Subcutaneous adipose tissue (tissue), 4 donors: ENCODE measurements around the gene TNNT1. TPM values are rescaled to one million over a fixed set of nuclear protein-coding genes. Genes with fewer than 3 reads are reported as not detected.

ENCODE experiments used
- CTCF ChIP-seq: fragments of 450-650 bp; IDR thresholded peaks from one replicate; pipeline ENCODE4 v1.5.1; 2016; ENCODE audit warnings: low read depth, mild to moderate bottlenecking, control low read depth, antibody characterized with exemption, moderate library complexity
- total RNA-seq, 4 donors: library from RNA; depleted of rRNA; stranded (reverse); fragments of >200 nt; gene quantifications; one replicate each; pipeline ENCODE4 v1.1.0, GENCODE V29; 2016

The TNNT1 gene
- total RNA-seq, 4 donors from 2014 or later, result 17.5 TPM; not detected in 3

- no peak for TF ChIP-seq CTCF
These were observed 57.1 kb downstream of the TNNT1 start for GRCh38 chr19:55091955-55092354.

DNA sequence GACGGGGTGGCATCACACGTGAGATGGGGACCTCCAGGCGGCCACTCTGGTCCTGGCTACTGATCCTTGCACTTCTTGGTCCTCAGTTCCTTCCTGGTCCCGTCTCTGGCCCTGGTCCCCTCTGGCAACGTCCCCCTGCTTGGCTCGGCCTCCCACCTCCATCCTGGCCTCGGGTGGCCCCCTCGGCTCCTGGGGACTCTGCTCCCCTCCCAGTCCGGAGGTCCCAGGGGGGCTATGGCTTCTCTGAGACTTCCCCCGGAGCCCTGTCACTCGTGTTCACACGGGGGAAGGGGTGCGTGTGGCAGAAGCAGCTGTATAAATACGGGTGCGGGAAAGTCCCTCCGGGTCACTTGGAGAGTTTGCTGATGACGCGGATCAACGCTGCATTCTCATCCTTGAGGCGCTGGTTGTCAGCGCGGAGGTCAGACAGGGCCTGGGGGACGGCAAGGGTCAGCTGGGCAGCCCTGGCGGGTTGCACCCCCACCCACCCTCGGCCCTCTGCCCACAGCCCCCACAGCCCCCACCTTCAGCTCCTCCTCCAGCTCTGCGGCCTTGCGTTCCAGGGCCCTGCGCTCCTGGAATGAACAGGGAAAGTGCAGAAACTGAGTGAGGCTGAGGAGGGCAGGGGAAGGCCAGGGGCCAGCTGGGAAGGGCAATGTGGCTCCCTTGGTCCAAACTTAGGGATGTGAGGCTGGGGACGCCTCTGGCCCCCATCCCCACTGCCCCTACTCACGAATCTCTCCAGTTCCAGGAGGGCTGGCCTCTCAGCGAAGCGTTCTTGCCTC lies 57.7 kb downstream of the TNNT1 start:
- TF ChIP-seq CTCF, result no peak

GRCh38 chr19:55090564-55090963 lies 58.4 kb downstream of the TNNT1 start:
- no peak for TF ChIP-seq CTCF

DNA sequence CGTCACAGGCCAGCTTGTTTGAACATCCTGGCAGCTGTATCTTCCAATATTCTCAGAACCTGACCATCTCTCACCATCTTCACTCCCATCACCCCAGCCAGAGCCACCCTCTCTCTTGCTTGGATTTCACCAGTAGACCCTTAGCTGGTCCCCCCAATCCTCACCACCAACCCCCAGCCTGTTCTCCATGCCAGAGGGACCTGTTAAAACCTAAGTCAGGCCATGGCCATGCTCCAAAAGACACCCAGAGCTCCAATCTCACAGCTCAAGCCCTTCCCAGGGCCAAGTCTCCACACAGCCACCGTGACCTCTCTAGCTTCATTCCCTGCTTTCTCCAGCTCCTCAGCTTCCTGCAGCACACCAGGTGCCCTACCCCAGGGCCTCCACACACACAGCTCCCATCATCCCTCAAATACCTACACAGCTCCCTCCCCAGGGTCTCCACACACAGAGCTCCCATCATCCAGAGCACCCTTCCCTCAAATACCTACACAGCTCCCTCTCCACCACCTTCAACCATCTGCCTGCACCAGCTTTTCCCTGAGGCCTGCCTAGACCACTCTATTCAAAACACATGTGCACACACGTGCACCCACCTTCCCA lies 59.6 kb downstream of the TNNT1 start:
- no peak for TF ChIP-seq CTCF

- TF ChIP-seq CTCF, result no peak
These were observed 60.3 kb downstream of the TNNT1 start for GRCh38 chr19:55088543-55089341.

GRCh38 chr19:55088021-55088451 lies 61.0 kb downstream of the TNNT1 start:
- TF ChIP-seq CTCF, result no peak

DNA sequence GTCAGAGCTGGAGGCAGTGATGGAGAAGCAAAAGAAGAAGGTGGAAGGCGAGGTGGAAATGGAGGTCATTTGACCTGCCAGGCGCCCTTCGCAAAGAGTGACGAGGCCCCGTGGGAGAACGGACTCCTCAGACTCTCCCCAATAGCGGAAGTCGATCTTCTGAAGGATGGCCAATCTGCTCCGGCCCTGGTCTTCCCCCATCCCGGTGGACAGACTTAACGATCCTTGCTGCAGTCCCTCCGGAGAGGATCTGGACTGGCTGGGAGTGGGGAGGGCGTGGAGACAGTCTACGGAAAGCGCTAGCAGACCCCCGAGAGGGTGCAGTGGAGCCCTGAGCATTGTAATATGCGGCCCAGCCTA lies 61.5 kb downstream of the TNNT1 start:
- TF ChIP-seq CTCF, result no peak
